BLaER1 (cell line): ENCODE results near the gene MPP2.

Source experiments
- H3K27ac ChIP-seq: shearing (Covaris generic); formaldehyde crosslinking; 2 replicates; pipeline ENCODE4 v1.8.1; 2022
- H3K27me3 ChIP-seq: shearing (Covaris generic); formaldehyde crosslinking; 2 replicates; pipeline ENCODE4 v1.8.1; 2022
- H3K36me3 ChIP-seq: shearing (Covaris generic); formaldehyde crosslinking; 2 replicates; pipeline ENCODE4 v1.8.1; 2022
- H3K4me1 ChIP-seq: shearing (Covaris generic); formaldehyde crosslinking; 2 replicates; pipeline ENCODE4 v1.8.1; 2022
- H3K4me2 ChIP-seq: shearing (Covaris generic); formaldehyde crosslinking; 2 replicates; pipeline ENCODE4 v1.8.1; 2022
- H3K4me3 ChIP-seq: shearing (Covaris generic); formaldehyde crosslinking; 2 replicates; pipeline ENCODE4 v1.8.1; 2022
- H3K9ac ChIP-seq: shearing (Covaris generic); formaldehyde crosslinking; 2 replicates; pipeline ENCODE4 v1.8.1; 2022
- H3K9me3 ChIP-seq: shearing (Covaris generic); formaldehyde crosslinking; 2 replicates; pipeline ENCODE4 v1.8.1; 2022
- H4K20me1 ChIP-seq: shearing (Covaris generic); formaldehyde crosslinking; 2 replicates; pipeline ENCODE4 v1.8.1; 2022
- Cebpa-rat ChIP-seq: shearing (Covaris generic); IDR thresholded peaks from 2 replicates; pipeline ENCODE4 v1.8.1; 2022

Gene MPP2

GRCh38 chr17:43827596-43827995 lies 79.7 kb downstream of the MPP2 start:
- Histone ChIP-seq H3K9ac (no peak overlapping the region), H3K27me3 (no peaks in the 10 kb centered on the region), H3K36me3 (peaks cover 21% of the 10 kb centered on the region; the same call in 1 of the 2 replicates), H4K20me1 (no peaks in the 10 kb centered on the region), H3K9me3 (no peaks in the 10 kb centered on the region), H3K4me2 (no peak overlapping the region), H3K4me1 (peaks cover 8% of the 10 kb centered on the region; the same call in 1 of the 2 replicates), H3K27ac (no peak overlapping the region), H3K4me3 (no peak overlapping the region)
- TF ChIP-seq Cebpa-rat, result no peak

- H3K9ac ChIP-seq, result no peak overlapping the region
- H3K27me3 ChIP-seq, result no peaks in the 10 kb centered on the region
- no peak for TF ChIP-seq Cebpa-rat
- no peaks in the 10 kb centered on the region for H3K9me3 ChIP-seq
- H3K4me2 ChIP-seq, result no peak overlapping the region
- H3K36me3 ChIP-seq, result peaks cover 21% of the 10 kb centered on the region; the same call in 1 of the 2 replicates
- H3K4me1 ChIP-seq, result no peaks in the 10 kb centered on the region
- H4K20me1 ChIP-seq, result no peaks in the 10 kb centered on the region
- H3K27ac ChIP-seq, result no peak overlapping the region
- no peak overlapping the region for H3K4me3 ChIP-seq
Measured at GRCh38 chr17:43826206-43826605, 81.1 kb downstream of the MPP2 start.

GRCh38 chr17:43825567-43825966 lies 81.8 kb downstream of the MPP2 start:
- no peaks in the 10 kb centered on the region for H3K27me3 ChIP-seq
- H3K9ac ChIP-seq, result no peak overlapping the region
- H3K27ac ChIP-seq, result no peak overlapping the region
- H3K4me3 ChIP-seq, result no peak overlapping the region
- H3K4me2 ChIP-seq, result no peak overlapping the region
- TF ChIP-seq Cebpa-rat, result no peak
- H3K9me3 ChIP-seq, result no peaks in the 10 kb centered on the region
- H3K4me1 ChIP-seq, result no peaks in the 10 kb centered on the region
- peaks cover 25% of the 10 kb centered on the region; the same call in 1 of the 2 replicates for H3K36me3 ChIP-seq
- no peaks in the 10 kb centered on the region for H4K20me1 ChIP-seq
